Spleen (tissue), 7 donors: ENCODE results near the gene HMSD.
"Not testable (repeated sequence)": the region's sequence is repeated elsewhere in the genome, so short reads cannot be mapped to it uniquely, and the experiment has no call there.

ENCODE experiments used
- CTCF ChIP-seq, 11 experiments: fragments of 200-600 bp in 7 of 11; fragments of 450-650 bp in 4 of 11; sonication (generic) in 4 of 11; IDR thresholded peaks in 8 of 11; conservative IDR thresholded peaks in 3 of 11; 1 replicate in 7 of 11; 2 replicates in 4 of 11; pipeline versions ENCODE4 v1.4.0 to v1.8.0; 2016 to 2021; ENCODE audit warnings: antibody characterized with exemption in 11 of 11, inconsistent platforms in 4 of 11, mild to moderate bottlenecking in 1 of 11
- POLR2A ChIP-seq, 3 donors: fragments of 450-650 bp; IDR thresholded peaks; one replicate each; pipeline ENCODE4 v1.5.1; 2017; ENCODE audit warnings: antibody characterized with exemption in 3 of 3, mild to moderate bottlenecking in 1 of 3
- POLR2AphosphoS5 ChIP-seq, 3 donors: sonication (generic); formaldehyde crosslinking; IDR thresholded peaks; one replicate each; pipeline ENCODE4 v1.5.1; 2017; ENCODE audit warnings: antibody characterized with exemption in 3 of 3
- donor health status: DM: no; HTN: no; CAD: no; lungs with moderate emphysema.
- donor health status: DM: no; HTN: no; CAD: no.
- donor health status: DM: no; HTN: no; CAD: no.

- not testable (repeated sequence) for TF ChIP-seq CTCF (IDR thresholded peaks at IDR 0.05 in 8 of 11, conservative IDR thresholded peaks at IDR 0.05 in 3 of 11); POLR2A (IDR thresholded peaks at IDR 0.05); POLR2AphosphoS5 (IDR thresholded peaks at IDR 0.05)
These were observed 8.5 kb upstream of the HMSD start for GRCh38 chr18:63940543-63941050.
